Nucleus accumbens (tissue), 56 donors: ENCODE data around the gene SHROOM3.

Source experiments
- DNase-seq, 56 donors: peaks; one replicate each; lab custom pipeline; 2025; lab: John Stamatoyannopoulos, UW

SHROOM3 gene

DNA sequence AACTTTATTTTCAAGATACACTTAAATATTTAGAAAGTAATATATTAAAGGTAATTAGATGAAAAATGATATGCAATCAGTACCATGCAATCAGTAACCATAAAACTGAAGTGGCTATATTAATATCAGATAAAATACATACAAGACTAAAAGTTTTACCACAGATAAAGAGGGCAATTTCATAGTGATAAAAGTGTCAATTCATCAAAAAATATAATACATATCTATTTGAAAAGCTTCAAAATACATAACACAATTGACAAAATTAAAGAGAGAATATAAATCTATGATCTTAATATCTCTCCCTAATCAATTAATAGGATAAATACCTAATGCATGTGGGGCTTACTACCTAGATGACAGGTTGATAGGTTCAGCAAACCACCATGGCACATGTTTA, 357.4 kb downstream of the SHROOM3 start:
- no peak for DNase-seq

DNA sequence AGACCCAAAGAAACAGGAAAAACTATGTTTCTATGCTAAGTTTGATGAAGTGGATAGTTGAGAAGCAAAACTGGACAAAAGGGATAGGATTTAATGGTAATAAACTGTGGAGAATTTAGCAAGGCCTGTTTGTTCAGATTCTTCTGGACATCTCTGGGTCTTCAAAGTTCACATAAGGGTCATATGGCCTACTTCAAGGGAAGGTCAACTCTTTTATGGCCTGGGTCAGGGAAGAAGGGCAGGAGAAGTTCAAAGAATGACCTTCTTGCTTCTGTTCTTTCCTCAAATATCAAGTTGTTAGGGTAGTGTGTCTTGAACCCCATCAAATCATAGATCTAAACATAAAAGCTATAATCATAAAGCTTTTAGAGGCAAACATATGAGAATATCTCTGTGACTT, 360.2 kb downstream of the SHROOM3 start:
- DNase-seq = no peak

DNA sequence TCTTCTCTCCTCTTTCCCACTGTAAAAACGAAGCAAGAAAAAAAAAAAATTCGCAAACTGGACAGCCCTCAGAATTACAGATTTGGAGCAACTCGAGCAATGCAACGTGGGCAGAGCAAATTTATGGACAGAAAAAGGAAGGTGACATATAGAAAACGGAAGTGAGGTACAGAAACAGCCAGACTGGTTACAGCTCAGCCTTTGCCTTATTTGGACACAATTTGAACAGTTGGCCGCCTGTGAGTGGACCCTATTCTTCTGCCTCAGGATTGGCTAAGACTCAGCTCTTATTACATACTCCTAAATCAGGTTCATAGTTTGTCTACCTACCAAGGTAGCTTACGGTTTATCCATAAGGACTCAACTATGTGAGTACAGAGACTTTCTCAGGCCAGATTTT, 364.1 kb downstream of the SHROOM3 start:
- DNase-seq = no peak

DNA sequence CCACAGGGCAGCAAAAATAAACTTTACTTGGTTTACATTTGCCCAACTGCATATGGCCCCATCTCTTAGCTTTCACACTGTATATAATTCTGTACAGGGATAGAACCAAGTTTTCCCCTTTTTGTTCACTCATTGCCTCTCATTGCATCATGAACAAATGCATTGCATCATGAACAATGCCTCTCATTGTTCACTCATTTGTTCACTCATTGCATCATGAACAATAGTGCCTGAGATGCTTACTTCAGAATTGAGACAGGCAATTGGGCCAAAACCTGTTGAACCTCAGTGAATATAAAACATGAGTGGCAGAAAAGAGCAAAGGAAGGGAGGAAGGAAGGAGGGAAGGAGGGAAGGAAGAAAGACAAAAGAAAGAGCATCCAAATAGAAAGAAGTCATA, 364.7 kb downstream of the SHROOM3 start:
- no peak for DNase-seq

DNA sequence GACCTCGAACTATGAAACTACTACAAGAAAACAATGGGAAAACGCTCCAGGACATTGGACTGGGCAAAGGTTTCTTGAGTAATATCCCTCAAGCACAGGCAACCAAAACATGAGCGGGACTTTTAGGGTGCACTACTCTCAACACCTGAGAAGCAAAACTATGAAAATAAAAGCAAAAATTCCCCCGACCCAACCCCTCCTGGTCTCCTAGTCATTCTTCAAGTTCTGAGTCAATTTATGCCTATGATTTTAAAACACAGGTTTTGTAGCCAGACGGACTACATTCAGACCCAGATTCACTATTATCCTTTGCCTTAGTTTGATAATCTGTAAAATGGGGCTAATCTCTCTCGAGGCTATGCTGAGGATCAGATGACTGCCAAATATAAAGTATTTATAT, 365.9 kb downstream of the SHROOM3 start:
- DNase-seq = no peak

DNA sequence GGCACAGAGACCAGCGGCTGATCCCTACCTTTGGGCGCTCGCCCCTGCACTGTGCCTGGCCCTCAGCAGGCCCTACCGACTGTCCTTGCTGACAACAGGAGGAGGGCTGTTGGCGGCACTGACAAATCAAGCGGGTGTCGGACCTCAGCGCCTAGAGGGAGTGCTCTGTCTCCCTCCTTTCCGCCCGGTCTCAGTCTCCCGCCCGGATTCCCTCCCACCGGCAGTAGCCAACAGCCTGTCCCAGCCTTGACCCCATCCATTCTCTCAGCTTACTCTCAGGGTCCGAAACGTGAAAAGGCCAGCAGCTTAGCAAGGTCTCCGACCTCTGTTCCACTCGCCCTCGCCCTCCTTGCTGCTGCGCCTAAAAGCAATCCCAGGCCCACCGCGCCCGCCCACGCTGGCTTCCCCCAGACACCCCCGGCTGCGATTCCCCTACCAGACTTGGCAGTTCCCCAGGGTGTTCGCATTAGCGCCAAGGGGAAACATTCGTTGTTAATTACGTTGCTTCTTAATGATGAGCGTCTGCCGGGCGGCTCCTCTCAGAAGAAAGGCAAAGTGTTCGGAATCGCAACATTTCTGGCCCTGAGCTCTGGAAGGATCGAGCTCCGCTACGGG, 366.7 kb downstream of the SHROOM3 start:
- DNase-seq = no peak

DNA sequence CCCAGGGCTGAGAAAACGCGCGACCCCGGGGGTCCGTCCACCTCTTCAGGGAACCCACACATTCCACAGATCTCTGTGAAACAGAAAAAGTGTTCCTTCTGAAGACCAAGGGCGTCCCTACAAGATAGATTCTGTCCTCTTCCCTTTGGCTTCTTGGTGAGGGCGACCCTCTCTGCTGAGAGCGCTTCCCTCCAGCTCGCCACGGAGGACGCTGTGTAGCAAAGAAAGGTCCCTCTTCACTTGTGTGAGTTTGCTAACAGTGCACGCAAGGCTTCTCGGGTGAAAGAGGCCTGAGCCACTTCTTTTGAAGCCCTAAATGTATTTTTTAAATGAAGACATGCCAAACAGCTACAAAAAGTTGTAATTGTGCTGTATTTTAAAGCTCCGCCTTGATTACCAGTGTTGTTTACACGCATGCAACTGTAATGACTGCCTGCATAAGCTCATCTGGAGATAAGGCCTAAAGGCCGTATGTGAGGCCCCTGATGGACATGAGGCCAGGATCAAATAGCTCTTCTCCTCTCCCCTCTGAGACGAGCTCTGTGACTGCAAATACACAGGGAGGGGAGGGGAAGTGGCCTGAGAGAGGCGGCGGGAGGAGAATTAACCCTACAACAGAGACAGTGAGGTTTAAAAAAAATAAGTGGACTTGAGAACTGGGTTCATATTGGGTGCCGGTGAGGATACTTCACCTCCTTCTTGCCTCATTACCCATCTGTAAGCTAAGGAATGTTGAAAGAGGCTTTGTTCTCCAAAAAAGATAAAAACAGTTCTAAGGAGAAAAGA, 367.4 kb downstream of the SHROOM3 start:
- no peak for DNase-seq

DNA sequence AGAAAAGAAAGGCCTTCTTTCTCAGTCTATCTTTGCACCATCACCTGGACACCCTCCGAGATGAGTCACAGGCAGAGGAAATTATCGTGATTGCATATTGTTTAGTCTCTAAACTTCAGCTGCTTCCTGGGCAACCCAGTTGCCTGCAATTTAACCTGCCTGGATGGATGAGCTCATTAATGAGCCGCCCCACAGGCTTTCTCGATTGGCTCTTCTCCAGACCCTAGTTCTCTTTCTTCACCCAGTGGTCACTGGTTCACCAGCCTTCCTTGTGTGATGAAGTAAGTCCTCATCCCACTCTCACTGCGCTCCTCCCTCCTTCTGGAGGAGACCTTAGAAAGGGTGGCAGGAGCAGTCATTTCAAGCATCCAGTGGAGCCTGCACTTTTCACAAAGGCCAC, 368.5 kb downstream of the SHROOM3 start:
- no peak for DNase-seq

DNA sequence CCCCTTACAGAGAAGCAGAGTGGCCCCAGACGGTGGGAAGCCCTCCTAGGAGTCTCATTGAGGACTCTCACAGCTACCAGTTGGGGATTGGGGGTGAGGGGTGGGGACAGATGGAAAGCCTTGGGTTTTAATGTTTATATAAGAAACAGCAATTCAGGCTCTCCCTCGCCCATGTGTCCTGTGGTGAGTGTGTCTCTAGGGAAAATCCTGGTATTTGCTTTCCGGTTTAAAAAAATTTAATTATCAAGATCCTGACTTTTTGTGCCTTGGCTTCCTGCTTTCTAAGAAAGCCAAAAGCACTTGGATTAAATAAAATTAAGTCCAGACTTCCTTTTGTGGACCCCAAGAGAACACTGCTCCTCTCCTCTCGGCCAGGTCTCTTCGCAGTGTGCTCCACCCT, 369.1 kb downstream of the SHROOM3 start:
- no peak for DNase-seq

DNA sequence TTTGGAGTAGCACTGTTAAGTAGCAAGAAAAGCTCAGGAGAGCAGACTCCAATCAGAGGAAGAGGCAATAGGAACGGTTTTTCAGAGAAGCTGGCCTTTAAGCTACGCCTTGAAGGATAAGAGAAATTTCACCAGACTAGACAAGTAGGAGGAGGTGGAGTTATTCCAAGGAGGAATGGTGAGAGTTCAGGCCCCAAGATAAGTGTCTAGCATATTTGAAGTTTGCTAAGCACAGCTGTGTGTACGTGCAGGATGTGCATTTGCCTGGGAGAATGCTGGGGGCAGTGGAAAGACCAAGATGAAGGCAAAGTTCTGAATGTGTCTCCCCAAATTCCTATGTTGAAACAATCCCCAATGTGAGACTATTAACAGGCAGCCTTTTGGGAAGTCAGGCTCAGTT, 371.3 kb downstream of the SHROOM3 start:
- DNase-seq = no peak

DNA sequence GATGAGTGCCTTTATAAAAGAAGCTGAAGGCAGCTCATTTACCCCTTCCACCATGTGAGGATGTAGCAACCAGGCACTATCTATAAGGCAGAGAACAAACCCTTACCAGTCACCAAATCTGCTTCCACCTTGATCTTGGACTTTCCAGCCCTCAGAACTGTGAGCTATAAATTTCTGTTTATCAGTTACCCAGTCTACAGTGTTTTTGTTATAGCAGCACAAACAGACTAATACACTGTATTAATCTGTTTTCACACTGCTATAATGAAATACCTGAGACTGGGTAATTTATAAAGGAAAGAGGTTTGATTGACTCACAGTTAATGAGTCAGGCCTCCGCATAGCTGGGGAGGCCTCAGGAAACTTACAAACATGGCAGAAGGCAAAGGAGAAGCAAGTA, 371.7 kb downstream of the SHROOM3 start:
- no peak for DNase-seq

DNA sequence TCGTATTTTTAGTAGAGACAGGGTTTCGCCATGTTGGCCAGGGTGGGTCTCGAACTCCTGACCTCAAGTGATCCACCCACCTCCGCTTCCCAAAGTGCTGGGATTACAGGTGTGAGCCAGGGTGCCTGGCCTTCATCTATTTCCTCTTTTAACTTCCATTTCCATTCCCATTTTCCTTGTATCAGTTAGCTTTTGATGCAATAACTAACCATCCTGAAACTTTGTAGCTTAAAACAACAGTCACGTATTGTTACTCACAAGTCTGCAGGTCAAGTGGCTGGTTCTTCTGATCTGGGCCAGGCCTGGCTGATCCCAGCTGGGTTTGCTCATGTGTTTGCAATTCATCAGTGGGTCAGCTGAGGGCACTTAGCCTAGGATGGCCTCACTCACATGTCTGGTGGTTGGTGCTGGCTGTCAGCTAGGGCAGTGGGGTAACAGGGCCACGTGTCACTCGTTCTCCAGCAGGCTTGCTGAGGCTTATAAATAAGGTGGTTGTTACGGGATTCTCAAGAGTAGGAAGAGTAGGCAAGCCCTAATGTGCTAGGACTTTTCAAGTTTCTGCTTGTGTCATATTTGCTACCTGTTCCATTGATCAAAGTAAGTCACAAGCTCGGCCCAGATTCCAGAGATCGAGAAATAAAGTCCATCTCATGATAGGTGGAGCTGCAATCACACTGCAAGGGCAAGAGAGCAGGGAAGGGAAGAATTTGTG, 374.7 kb downstream of the SHROOM3 start:
- no peak for DNase-seq

DNA sequence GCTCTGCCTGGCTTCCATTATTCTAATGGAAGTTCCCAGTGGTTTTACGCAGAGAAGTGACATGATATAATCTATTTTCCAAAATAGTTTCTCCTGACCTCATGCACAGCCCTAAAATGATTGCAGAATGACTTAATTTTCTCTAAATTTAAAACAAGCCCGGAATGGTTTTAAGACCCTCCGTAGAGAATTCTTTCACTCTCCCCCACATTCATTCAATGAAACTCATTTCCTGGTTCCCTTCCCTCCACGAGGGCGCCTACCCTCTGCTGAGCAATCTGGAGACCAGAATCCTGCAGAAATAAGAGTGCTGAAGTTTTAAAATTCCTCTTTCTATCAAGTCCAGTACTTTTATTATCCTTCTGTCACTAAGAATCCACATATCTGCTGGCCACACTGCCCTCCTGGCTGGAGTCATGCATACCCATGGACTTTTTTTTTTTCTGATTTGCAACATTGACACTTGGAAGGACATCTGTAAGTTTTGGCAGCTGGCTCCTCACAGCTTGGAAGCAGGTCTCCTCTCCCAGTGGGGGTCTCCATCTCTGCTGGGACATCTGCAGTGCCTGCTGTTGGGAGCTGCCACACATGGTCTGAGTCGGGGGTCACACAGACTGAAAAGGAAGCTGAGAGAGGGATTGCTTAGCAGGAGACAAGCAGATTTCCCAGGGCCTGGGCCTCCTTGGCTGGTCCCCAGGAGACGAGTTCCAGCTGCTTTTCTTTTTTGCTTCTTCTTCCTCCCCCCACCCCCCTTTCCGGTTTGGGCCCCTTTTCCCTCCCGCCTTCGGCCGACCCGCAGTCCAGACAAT, 376.8 kb downstream of the SHROOM3 start:
- peak in 1 of 56 donors; percentile 1 for DNase-seq

DNA sequence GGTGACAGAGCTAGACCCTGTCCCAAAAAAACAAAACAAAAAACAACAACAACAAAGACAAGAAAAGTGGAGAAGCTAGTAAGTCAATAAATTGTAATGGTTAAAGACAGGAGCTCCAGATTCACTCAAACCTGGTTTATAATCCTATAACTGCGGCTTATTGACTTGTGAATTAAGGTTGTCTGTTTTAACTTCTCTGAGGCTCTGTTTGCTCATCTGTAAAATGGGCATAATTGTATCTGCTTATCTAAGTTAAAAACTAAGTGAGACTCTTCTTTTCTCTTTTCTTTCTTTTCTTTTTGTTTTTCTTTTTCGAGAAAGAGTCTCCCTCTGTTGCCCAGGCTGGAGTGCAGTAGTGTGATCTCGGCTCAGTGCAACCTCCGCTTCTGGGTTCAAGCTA, 378.0 kb downstream of the SHROOM3 start:
- no peak for DNase-seq

DNA sequence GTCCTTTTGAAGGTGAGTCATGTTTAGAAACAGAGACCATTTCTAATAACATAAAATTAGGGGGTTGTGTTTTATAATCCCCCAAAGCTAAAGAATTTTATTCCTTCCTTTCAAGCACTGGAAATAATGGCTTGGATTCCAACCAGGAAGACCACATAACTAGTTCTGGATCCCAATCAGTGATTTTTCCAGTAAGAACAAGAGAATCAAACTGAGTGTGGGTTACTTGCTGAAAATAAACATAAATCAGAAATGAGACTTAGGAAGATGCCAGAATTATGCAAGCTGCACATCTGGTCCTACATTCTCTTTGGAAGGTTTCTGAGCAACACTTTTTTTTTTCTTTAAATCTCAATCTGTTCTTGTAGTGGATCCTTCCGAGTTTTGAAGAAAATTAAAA, 386.6 kb downstream of the SHROOM3 start:
- DNase-seq = no peak

DNA sequence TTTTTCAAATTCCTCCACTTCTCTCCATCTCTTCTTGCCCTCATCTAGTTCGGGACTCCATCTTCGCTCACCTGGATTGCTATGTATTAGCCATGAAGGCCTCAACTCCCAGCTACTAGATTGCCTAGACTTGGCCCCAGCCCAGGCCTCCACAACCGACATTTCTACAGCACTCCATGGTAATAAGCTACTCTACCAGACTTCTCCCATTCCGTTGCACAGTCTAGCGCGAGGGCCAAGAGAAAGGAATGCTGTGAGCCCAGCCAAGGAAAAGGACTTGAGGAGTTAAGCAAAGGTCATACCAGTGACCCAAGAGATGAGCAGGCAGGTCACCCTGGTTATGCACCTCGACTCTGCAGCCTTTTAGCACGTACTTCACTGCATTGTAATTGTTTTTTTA, 387.3 kb downstream of the SHROOM3 start:
- no peak for DNase-seq

DNA sequence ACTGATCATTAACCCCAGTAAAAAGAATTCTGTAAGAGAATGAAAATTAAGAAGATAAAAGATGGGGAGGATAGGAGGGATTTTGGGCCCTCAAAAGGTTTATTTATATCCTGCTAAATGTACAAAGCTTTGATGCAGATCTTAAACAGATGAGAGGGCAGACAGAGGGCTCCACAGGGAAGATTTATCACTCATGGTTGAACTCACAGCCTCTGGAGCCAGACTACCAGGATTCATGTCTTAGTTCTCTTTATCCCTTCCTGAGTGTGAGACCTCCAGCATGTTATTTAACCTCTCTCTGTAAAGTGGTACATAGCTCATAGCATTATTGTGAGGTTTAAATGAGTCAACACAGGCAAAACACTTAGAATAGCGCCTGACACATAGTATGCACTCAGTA, 388.5 kb downstream of the SHROOM3 start:
- no peak for DNase-seq

DNA sequence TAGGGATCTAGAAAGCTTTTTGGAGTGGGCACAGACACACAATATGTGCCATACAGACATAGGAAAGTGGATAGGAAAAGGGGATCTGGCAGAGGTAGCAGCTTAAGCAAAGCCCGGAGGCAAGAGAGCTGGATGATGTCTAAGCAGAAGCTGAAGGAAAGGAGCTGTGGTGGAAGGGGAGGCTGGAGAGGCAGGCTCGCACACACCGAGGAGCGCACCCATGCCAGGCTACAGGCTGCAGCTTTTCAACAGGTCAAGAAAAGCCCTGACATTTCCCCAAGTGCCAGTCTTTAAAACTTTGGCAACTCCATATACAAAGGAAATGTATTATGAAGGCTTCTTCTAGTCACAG, 395.6 kb downstream of the SHROOM3 start:
- no peak for DNase-seq

DNA sequence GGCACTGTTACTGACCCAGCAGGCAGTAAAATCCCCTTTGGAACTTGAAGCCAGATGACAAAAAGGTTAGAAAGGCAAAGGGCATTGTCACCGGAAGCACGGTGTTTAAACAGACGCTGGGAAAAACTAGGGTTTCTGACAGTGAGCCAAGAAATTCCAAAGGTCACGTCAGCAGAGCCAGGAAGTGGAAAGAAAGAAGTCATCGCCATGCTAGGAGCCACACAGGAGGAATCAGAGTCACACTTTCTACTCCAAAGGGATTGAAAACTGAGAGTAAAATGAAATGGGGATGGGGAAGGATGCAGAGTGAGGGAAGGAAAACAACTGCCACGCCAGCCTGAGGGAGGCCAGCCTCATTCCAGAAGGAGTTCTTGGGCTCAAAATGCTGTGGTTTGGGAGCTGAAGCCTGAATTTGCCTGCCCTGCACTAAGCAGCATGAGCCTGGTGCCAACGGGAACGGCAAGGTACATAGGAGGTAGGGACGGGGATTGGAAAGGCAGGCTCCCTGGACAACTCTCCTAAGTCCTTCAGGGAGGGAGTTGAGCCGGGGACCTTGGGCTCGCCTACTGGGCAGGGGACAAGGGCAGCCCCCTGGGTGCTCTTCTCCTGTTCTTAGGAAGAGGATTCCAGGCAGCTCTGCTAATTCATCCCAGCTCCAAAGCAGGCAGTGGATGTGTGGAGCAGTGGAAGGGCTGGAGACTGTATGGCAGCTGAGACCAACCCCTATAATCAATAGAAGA, 396.1 kb downstream of the SHROOM3 start:
- DNase-seq = no peak

DNA sequence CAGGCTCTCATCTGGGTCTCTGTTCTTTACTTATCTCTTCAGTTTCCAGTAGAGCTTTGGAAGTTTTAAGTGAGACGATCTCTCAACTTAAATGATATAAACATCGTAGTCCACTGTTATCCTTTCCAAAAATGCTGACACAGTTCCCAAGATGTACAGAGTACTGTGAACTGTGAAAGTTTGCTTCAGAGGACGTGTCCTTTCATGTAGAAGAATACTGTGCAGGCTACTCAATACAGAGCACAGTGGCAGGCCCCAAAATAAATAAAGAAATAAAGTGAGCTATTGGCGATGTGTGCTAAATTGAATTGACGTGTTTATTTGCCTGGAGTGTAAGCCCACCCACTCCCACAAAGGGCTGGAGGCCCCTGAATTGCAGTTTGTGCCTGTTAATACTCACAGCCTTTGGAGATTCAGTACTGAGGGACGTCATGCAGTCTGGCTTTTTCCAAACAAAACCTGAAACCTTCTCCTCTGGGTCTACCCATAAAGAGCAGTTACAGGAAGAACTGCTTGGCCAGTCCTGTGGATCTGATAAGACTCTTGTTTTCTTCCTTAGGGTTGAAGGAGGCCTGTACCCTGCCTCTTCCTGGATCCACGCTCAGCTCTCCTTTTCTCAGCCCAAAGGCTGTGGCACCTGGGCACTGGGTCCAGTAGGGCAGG, 396.8 kb downstream of the SHROOM3 start:
- DNase-seq = no peak
